ENCODE results near the gene NEK6. TPM values are rescaled to one million over a fixed set of nuclear protein-coding genes. Genes with fewer than 3 reads are reported as not detected.

NEK6 gene
- total and polyA plus RNA-seq, 3 experiments from 2014 or later: 9.5 to 66.0 (median 63.0) TPM

DNA sequence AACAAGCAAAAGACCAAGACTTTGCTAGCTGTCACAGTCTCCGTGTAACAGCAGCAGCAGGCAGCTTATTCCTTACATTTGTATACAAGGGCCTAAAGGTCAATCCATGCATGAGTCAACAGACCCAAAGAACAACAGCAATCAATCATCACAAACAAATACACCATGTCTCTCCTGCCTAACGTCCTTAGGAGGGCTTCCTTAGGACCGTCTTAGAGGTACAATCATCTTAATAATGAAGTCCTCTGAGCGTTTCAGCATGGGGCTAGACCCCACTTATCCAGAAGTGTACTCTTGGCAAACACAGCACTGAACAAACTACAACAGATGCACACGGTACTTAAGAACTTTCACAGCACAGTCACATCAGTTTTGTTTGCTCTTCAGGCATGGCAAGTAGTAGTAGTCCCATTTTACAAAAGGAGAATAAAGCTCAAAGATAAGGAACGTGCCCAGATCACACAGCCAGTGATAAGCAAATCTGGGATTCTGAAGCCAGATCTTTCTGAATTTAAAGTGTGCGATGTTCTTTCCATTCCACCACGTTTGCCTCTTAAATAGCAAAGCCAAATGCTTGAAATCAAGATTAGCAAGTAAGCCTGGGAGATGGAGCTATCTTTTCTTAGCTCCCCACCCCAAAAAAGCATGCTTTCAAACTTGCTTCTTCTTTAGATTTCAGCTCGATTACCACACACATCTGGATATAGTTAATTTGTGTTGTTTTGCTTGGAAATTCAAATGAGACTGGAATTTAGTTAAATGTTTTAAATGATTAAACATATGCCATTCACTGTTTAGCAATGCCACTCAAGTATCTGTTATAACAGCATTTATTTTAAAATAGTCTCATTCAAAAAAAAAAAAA lies 133.3 kb downstream of the NEK6 start:
- H3K36me3 Mint-ChIP-seq: peaks cover 0 to 49% (median 5%) of the 10 kb centered on the region in 3 donors
- Histone ChIP-seq H3K36me3 (ENCODE audit: insufficient read depth, low read length) (no peaks in the 10 kb centered on the region), H3K4me3 (ENCODE audit: low read length) (no peak overlapping the region), H3K9me3 (ENCODE audit: low read length) (no peaks in the 10 kb centered on the region), H3K27ac (ENCODE audit: low read depth, low read length) (no peak overlapping the region), H3K27me3 (ENCODE audit: insufficient read depth, low read length, poor library complexity, severe bottlenecking) (no peaks in the 10 kb centered on the region), H3K4me1 (ENCODE audit: insufficient read depth, low read length) (peaks cover 18% of the 10 kb centered on the region)
- H3K4me1 Mint-ChIP-seq: peaks cover 54 to 93% (median 88%) of the 10 kb centered on the region in 3 donors
- H3K4me3 Mint-ChIP-seq: no peak overlapping the region
- POLR2A ChIA-PET: no interaction called here
- H3K27me3 Mint-ChIP-seq: no peaks in the 10 kb centered on the region
- no peaks in the 10 kb centered on the region for H3K9me3 Mint-ChIP-seq
- DNase-seq: no peak
- CTCF ChIA-PET: no interaction called here
- peak overlapping the region in 2 of 8 donors; percentile 1 to 69 for H3K27ac Mint-ChIP-seq

DNA sequence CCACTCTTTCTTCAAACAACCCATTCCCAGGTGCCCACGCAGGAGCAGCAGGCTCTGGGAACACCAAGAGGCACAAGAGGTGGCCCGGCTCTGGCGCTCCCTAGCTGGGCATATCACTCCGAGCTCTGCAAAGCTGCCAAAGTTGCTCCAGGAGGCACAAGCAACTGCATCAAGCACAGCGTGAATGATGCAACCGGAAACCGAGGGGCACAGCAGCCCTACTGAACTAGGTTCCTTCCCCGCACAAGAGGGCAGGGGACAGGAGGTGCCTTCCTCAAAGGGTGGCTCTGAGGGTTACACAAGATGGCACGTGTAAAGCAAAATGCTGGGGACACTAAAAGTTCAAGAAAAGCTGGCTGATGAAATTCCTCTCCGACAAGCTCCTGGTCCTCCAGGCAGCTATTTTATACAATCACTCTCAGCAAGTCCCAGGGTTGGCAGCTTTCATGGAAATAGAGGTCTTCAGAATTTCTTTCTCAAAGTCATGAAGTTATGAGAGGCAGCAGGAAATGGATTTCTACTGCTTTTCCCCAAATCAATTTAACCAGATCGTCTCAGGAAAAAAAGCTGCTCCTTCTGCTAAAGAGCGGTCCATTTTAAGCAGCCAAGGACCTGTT lies 134.6 kb downstream of the NEK6 start:
- Mint-ChIP-seq H3K27me3 (no peaks in the 10 kb centered on the region), H3K9me3 (no peaks in the 10 kb centered on the region), H3K4me1 (peaks cover 51 to 89% (median 80%) of the 10 kb centered on the region in 3 donors), H3K4me3 (peak overlapping the region in 1 of 7 donors; percentile 6), H3K36me3 (peaks cover 0 to 58% (median 5%) of the 10 kb centered on the region in 3 donors), H3K27ac (no peak overlapping the region)
- Histone ChIP-seq H3K36me3 (ENCODE audit: insufficient read depth, low read length) (no peaks in the 10 kb centered on the region), H3K4me1 (ENCODE audit: insufficient read depth, low read length) (peaks cover 18% of the 10 kb centered on the region), H3K27ac (ENCODE audit: low read depth, low read length) (no peak overlapping the region), H3K27me3 (ENCODE audit: insufficient read depth, low read length, poor library complexity, severe bottlenecking) (no peaks in the 10 kb centered on the region), H3K9me3 (ENCODE audit: low read length) (no peaks in the 10 kb centered on the region), H3K4me3 (ENCODE audit: low read length) (no peak overlapping the region)
- DNase-seq: no peak
- CTCF ChIA-PET: interaction anchor here (1.0 kb wide), 1 partner anchor 265 kb away, joined by 4 read pairs; no protein-coding TSS in a partner anchor
- POLR2A ChIA-PET: no interaction called here

DNA sequence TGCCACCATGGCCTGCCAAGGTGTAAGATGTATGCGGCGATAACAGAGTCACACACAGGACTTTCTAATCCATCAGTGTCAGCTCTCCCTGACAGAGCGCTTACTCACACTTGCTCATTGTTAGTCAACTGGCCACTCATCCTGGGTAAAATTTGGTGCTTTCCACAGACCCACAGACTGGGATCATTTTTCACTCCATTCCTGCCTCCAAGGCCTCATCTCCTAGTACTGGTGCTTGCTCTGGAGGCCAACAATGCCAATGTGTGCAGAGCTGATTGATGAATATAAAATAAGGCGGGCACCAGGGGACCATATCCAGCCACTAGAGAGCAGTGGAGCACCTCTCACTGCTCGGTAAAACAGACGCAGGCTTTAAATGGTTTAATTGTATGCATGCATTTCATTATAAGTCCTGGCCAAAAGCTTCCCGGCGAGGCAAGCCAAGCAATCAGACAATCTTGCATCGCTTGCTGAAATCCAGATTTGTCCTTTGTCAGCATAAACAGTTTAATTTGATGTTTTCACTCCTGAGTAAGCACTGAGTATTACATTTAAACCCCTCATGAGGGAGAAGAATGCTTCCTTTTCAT lies 135.2 kb downstream of the NEK6 start:
- no peaks in the 10 kb centered on the region for H3K27me3 ChIP-seq (ENCODE audit: insufficient read depth, low read length, poor library complexity, severe bottlenecking)
- peak overlapping the region in 1 of 7 donors; percentile 6 for H3K4me3 Mint-ChIP-seq
- peaks cover 0 to 61% (median 5%) of the 10 kb centered on the region in 3 donors for H3K36me3 Mint-ChIP-seq
- H3K27ac ChIP-seq (ENCODE audit: low read depth, low read length): no peak overlapping the region
- H3K36me3 ChIP-seq (ENCODE audit: insufficient read depth, low read length): no peaks in the 10 kb centered on the region
- H3K9me3 Mint-ChIP-seq: no peaks in the 10 kb centered on the region
- ChIA-PET CTCF (interaction anchor here (1.0 kb wide), 1 partner anchor 266 kb away, joined by 4 read pairs; no protein-coding TSS in a partner anchor), POLR2A (no interaction called here)
- H3K27ac Mint-ChIP-seq: no peak overlapping the region
- H3K9me3 ChIP-seq (ENCODE audit: low read length): no peaks in the 10 kb centered on the region
- no peaks in the 10 kb centered on the region for H3K27me3 Mint-ChIP-seq
- H3K4me1 ChIP-seq (ENCODE audit: insufficient read depth, low read length): peaks cover 18% of the 10 kb centered on the region
- no peak overlapping the region for H3K4me3 ChIP-seq (ENCODE audit: low read length)
- peaks cover 45 to 84% (median 74%) of the 10 kb centered on the region in 3 donors for H3K4me1 Mint-ChIP-seq
- DNase-seq: no peak

DNA sequence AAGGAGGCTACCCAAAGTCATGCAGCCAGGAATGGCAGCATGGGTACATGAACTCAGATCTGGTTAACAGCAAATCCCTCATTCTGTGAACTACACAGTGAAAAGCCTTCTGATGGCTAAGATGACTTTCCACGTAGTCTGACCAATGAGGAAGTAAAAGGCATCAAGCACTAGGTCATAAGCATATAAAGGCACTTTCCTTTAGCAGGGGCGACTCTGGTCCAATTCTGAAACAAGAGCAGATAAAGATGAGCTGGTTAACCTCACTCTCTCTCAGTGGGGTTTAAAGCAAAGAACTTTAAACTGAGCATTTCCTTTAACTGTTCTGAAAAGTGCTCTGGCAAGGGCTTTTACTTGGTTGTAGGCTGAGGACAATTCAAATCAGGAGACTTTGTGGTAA lies 136.4 kb downstream of the NEK6 start:
- peaks cover 0 to 71% (median 5%) of the 10 kb centered on the region in 3 donors for H3K36me3 Mint-ChIP-seq

DNA sequence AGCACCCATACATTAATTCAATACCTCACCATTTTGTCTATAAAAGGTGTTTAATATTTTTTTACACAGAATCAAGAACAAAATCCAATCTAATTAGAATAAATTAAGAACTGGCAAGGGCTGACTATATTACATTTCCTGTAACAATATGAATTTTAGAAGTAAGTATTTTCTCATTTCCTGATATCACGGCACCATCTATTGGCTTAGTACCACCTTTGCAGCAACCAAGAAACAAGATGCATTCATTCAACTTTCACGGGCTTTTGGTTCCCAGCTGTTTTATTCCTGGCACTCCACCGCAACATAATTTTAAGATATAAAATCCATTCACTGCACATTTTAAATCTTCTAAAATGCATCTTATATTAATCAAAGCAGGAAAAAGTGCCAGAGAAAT lies 136.8 kb downstream of the NEK6 start:
- Histone ChIP-seq H3K9me3 (ENCODE audit: low read length) (no peaks in the 10 kb centered on the region), H3K4me3 (ENCODE audit: low read length) (no peak overlapping the region), H3K4me1 (ENCODE audit: insufficient read depth, low read length) (peaks cover 9% of the 10 kb centered on the region), H3K27me3 (ENCODE audit: insufficient read depth, low read length, poor library complexity, severe bottlenecking) (no peaks in the 10 kb centered on the region), H3K27ac (ENCODE audit: low read depth, low read length) (no peak overlapping the region), H3K36me3 (ENCODE audit: insufficient read depth, low read length) (no peaks in the 10 kb centered on the region)
- CTCF ChIA-PET: interaction anchor here (1.9 to 2.4 kb wide), 2 partner anchors 10 to 268 kb away, joined by 5 to 10 read pairs; no protein-coding TSS in a partner anchor
- DNase-seq: no peak
- no peak overlapping the region for H3K4me3 Mint-ChIP-seq
- H3K27me3 Mint-ChIP-seq: no peaks in the 10 kb centered on the region
- peaks cover 40 to 76% (median 59%) of the 10 kb centered on the region in 3 donors for H3K4me1 Mint-ChIP-seq
- POLR2A ChIA-PET: no interaction called here
- H3K27ac Mint-ChIP-seq: peak overlapping the region in 3 of 8 donors; percentile 6 to 43 (median 24)
- H3K36me3 Mint-ChIP-seq: peaks cover 0 to 70% (median 5%) of the 10 kb centered on the region in 3 donors
- no peaks in the 10 kb centered on the region for H3K9me3 Mint-ChIP-seq

More for the DNA sequence above, 136.4 kb downstream of the NEK6 start:
- POLR2A ChIA-PET: no interaction called here
- Mint-ChIP-seq H3K4me1 (peaks cover 42 to 77% (median 63%) of the 10 kb centered on the region in 3 donors), H3K27ac (peak overlapping the region in 3 of 8 donors; percentile 6 to 43 (median 24)), H3K27me3 (no peaks in the 10 kb centered on the region), H3K4me3 (no peak overlapping the region), H3K9me3 (no peaks in the 10 kb centered on the region)
- no peaks in the 10 kb centered on the region for H3K27me3 ChIP-seq (ENCODE audit: insufficient read depth, low read length, poor library complexity, severe bottlenecking)
- no peak overlapping the region for H3K27ac ChIP-seq (ENCODE audit: low read depth, low read length)
- no peak for DNase-seq
- H3K9me3 ChIP-seq (ENCODE audit: low read length): no peaks in the 10 kb centered on the region
- no peaks in the 10 kb centered on the region for H3K36me3 ChIP-seq (ENCODE audit: insufficient read depth, low read length)
- H3K4me1 ChIP-seq (ENCODE audit: insufficient read depth, low read length): peaks cover 11% of the 10 kb centered on the region
- CTCF ChIA-PET: interaction anchor here (1.9 to 2.4 kb wide), 2 partner anchors 9 to 267 kb away, joined by 5 to 10 read pairs; no protein-coding TSS in a partner anchor
- H3K4me3 ChIP-seq (ENCODE audit: low read length): no peak overlapping the region

DNA sequence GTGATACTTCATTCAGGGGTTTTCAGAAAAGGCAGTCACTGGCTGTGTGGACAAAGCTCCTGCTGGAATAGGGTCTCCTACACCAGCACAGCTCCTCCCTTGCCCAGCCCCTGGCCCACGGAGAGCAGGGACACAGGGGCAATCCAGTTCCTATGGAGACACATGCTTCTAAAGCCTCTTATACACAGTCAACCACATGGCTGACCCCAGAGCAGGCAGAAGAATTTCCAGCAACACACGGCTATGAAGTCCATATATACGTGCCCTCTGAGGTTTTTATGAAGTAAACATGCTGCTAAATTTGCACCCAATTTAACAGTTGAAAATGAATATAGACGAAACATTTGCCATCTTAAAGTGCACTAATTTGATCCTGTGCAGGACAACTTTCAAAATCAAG lies 138.1 kb downstream of the NEK6 start:
- Mint-ChIP-seq H3K4me1 (peaks cover 37 to 74% (median 52%) of the 10 kb centered on the region in 3 donors), H3K27me3 (no peaks in the 10 kb centered on the region), H3K36me3 (peaks cover 0 to 78% (median 9%) of the 10 kb centered on the region in 3 donors), H3K4me3 (no peak overlapping the region), H3K9me3 (no peaks in the 10 kb centered on the region), H3K27ac (peak overlapping the region in 1 of 8 donors; percentile 24)
- Histone ChIP-seq H3K27ac (ENCODE audit: low read depth, low read length) (no peak overlapping the region), H3K4me3 (ENCODE audit: low read length) (no peak overlapping the region), H3K36me3 (ENCODE audit: insufficient read depth, low read length) (peaks cover 4% of the 10 kb centered on the region), H3K27me3 (ENCODE audit: insufficient read depth, low read length, poor library complexity, severe bottlenecking) (no peaks in the 10 kb centered on the region), H3K9me3 (ENCODE audit: low read length) (no peaks in the 10 kb centered on the region), H3K4me1 (ENCODE audit: insufficient read depth, low read length) (peaks cover 6% of the 10 kb centered on the region)
- DNase-seq: no peak
- POLR2A ChIA-PET: no interaction called here
- CTCF ChIA-PET: interaction anchor here (1.9 to 2.4 kb wide), 2 partner anchors 11 to 269 kb away, joined by 5 to 10 read pairs; no protein-coding TSS in a partner anchor

DNA sequence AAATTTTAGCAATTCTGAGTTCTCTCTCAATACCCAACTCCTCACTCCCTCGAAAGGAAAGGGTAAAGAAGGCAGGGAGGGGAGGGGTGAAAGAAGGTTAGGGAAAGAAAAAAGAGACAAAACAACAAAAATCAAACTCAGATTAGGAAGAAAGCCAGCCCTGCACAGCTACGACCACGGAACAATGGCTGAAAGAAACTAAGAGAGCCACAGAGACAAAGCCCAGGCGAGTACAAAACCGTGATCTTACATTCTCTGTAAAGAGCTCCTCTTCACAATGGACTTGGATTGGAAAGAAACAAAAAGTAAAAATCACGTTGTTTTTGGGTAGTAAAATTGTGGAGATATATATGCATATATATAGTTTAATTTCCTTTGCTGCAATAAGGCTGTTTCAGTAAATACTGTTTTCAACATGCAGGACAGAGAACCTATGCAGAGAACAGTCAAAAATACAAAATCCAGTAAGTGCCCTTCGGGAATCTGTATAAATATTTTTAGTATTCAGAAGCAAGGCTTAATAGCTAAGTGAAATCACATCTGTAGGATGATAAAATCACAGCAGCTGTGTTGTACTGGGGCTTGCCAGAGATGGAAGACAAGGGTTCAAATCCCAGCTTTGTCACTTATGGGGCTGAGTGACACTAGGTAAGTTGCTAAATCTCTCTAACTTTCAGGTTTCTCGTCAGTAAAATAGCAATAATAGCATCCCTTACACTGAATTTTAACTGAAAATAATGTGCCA lies 140.6 kb downstream of the NEK6 start:
- Mint-ChIP-seq H3K36me3 (peaks cover 0 to 89% (median 17%) of the 10 kb centered on the region in 3 donors), H3K4me3 (no peak overlapping the region), H3K27ac (peak overlapping the region in 1 of 8 donors; percentile 39), H3K9me3 (no peaks in the 10 kb centered on the region), H3K4me1 (peaks cover 41 to 64% (median 43%) of the 10 kb centered on the region in 3 donors), H3K27me3 (no peaks in the 10 kb centered on the region)
- no peaks in the 10 kb centered on the region for H3K9me3 ChIP-seq (ENCODE audit: low read length)
- H3K4me3 ChIP-seq (ENCODE audit: low read length): no peak overlapping the region
- CTCF ChIA-PET: no interaction called here
- POLR2A ChIA-PET: no interaction called here
- H3K27ac ChIP-seq (ENCODE audit: low read depth, low read length): no peak overlapping the region
- H3K36me3 ChIP-seq (ENCODE audit: insufficient read depth, low read length): peaks cover 25% of the 10 kb centered on the region
- H3K27me3 ChIP-seq (ENCODE audit: insufficient read depth, low read length, poor library complexity, severe bottlenecking): no peaks in the 10 kb centered on the region
- no peak for DNase-seq
- H3K4me1 ChIP-seq (ENCODE audit: insufficient read depth, low read length): peaks cover 3% of the 10 kb centered on the region
